ENCODE results near the gene ADAMTS9.

Gene ADAMTS9

GRCh38 chr3:64612082-64612860, 75.5 kb downstream of the ADAMTS9 start:
- Histone ChIP-seq H3K9me3 (ENCODE audit: insufficient read depth, low read depth, low read length) (no peaks in the 10 kb centered on the region), H3K79me2 (ENCODE audit: insufficient read depth, low read length) (no peaks in the 10 kb centered on the region), H2AFZ (ENCODE audit: low read length) (no peak overlapping the region), H3K9me2 (replicated peaks; ENCODE audit: low read depth, low read length) (no peaks in the 10 kb centered on the region; the same call in 1 of the 2 replicates), H3K36me3 (ENCODE audit: insufficient read depth, low read length) (no peaks in the 10 kb centered on the region), H3K27me3 (ENCODE audit: insufficient read depth, low read length, poor library complexity, severe bottlenecking) (no peaks in the 10 kb centered on the region), H4K20me1 (ENCODE audit: insufficient read depth, low read length, poor library complexity, severe bottlenecking) (no peaks in the 10 kb centered on the region), H3K4me1 (ENCODE audit: insufficient read depth, low read length, poor library complexity, severe bottlenecking) (no peaks in the 10 kb centered on the region), H3K4me3 (ENCODE audit: low read length, poor library complexity, severe bottlenecking) (no peak overlapping the region), H3K4me2 (ENCODE audit: low read depth, low read length, poor library complexity, severe bottlenecking) (no peak overlapping the region), H3K9ac (ENCODE audit: low read depth, low read length, poor library complexity, severe bottlenecking) (no peak overlapping the region), H3F3A (ENCODE audit: low read depth) (no peaks in the 10 kb centered on the region)
- TF ChIP-seq CTCF (conservative IDR thresholded peaks at IDR 0.05; ENCODE audit: low read length) (no peak), EZH2phosphoT487 (IDR thresholded peaks at IDR 0.05; ENCODE audit: borderline replicate concordance) (no peak)

- H3F3A ChIP-seq (ENCODE audit: low read depth): no peaks in the 10 kb centered on the region
- no peaks in the 10 kb centered on the region for H3K79me2 ChIP-seq (ENCODE audit: insufficient read depth, low read length)
- H3K27me3 ChIP-seq (ENCODE audit: insufficient read depth, low read length, poor library complexity, severe bottlenecking): no peaks in the 10 kb centered on the region
- H3K9ac ChIP-seq (ENCODE audit: low read depth, low read length, poor library complexity, severe bottlenecking): no peak overlapping the region
- H3K4me2 ChIP-seq (ENCODE audit: low read depth, low read length, poor library complexity, severe bottlenecking): no peak overlapping the region
- H3K4me1 ChIP-seq (ENCODE audit: insufficient read depth, low read length, poor library complexity, severe bottlenecking): no peaks in the 10 kb centered on the region
- TF ChIP-seq EZH2phosphoT487 (IDR thresholded peaks at IDR 0.05; ENCODE audit: borderline replicate concordance) (no peak), CTCF (conservative IDR thresholded peaks at IDR 0.05; ENCODE audit: low read length) (no peak)
- H3K9me2 ChIP-seq (replicated peaks; ENCODE audit: low read depth, low read length): no peaks in the 10 kb centered on the region; the same call in 1 of the 2 replicates
- H4K20me1 ChIP-seq (ENCODE audit: insufficient read depth, low read length, poor library complexity, severe bottlenecking): no peaks in the 10 kb centered on the region
- no peaks in the 10 kb centered on the region for H3K9me3 ChIP-seq (ENCODE audit: insufficient read depth, low read depth, low read length)
- H2AFZ ChIP-seq (ENCODE audit: low read length): no peak overlapping the region
- no peak overlapping the region for H3K4me3 ChIP-seq (ENCODE audit: low read length, poor library complexity, severe bottlenecking)
- no peaks in the 10 kb centered on the region for H3K36me3 ChIP-seq (ENCODE audit: insufficient read depth, low read length)
These were observed 79.1 kb downstream of the ADAMTS9 start for GRCh38 chr3:64608741-64609140.

- Histone ChIP-seq H3K9me2 (replicated peaks; ENCODE audit: low read depth, low read length) (no peaks in the 10 kb centered on the region), H3F3A (ENCODE audit: low read depth) (no peaks in the 10 kb centered on the region), H4K20me1 (ENCODE audit: insufficient read depth, low read length, poor library complexity, severe bottlenecking) (no peaks in the 10 kb centered on the region), H3K9ac (ENCODE audit: low read depth, low read length, poor library complexity, severe bottlenecking) (no peak overlapping the region), H3K4me2 (ENCODE audit: low read depth, low read length, poor library complexity, severe bottlenecking) (no peak overlapping the region), H3K4me3 (ENCODE audit: low read length, poor library complexity, severe bottlenecking) (no peak overlapping the region), H2AFZ (ENCODE audit: low read length) (no peak overlapping the region), H3K4me1 (ENCODE audit: insufficient read depth, low read length, poor library complexity, severe bottlenecking) (no peaks in the 10 kb centered on the region), H3K36me3 (ENCODE audit: insufficient read depth, low read length) (no peaks in the 10 kb centered on the region), H3K9me3 (ENCODE audit: insufficient read depth, low read depth, low read length) (no peaks in the 10 kb centered on the region), H3K27me3 (ENCODE audit: insufficient read depth, low read length, poor library complexity, severe bottlenecking) (no peaks in the 10 kb centered on the region), H3K79me2 (ENCODE audit: insufficient read depth, low read length) (no peaks in the 10 kb centered on the region)
- TF ChIP-seq CTCF (conservative IDR thresholded peaks at IDR 0.05; ENCODE audit: low read length): no peak
- TF ChIP-seq EZH2phosphoT487 (IDR thresholded peaks at IDR 0.05; ENCODE audit: borderline replicate concordance): no peak
These were observed 80.7 kb downstream of the ADAMTS9 start for GRCh38 chr3:64607032-64607551.

Data from Loucy (cell line).